Lower leg skin (tissue), 3 donors: Measurements from ENCODE around the gene IL2RA.

ENCODE experiments used
- CTCF ChIP-seq, 3 donors: fragments of 450-650 bp; IDR thresholded peaks; one replicate each; pipeline ENCODE4 v1.5.1; 2016; ENCODE audit warnings: antibody characterized with exemption in 3 of 3, mild to moderate bottlenecking in 3 of 3, moderate library complexity in 2 of 3
- POLR2A ChIP-seq, 2 donors: fragments of 450-650 bp; IDR thresholded peaks; one replicate each; pipeline ENCODE4 v1.6.1; 2016 to 2017; ENCODE audit warnings: antibody characterized with exemption in 2 of 2, mild to moderate bottlenecking in 1 of 2, moderate library complexity in 1 of 2

DNA sequence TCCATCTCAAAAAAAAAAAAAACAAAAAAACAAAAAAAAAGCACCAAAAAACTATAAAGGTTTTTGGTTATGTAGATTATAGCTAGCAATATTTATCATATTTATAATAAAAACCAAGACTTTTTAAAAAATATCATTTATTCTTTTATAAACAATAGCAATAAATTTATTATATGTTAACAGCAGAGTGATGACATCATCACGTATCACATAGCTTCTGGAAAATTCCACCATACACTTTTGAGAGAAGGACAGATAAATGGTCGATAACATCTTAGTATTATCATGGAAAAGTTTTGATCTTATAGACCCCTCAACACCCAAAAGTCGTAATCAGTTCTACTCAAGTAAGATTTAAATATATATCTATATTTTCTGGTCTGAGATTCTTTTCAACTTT, 51.6 kb downstream of the IL2RA start:
- TF ChIP-seq CTCF (IDR thresholded peaks at IDR 0.05) (no peak), POLR2A (IDR thresholded peaks at IDR 0.05) (no peak)
